Lower leg skin (tissue), 4 donors: ENCODE measurements around the gene TENM4. TPM values are rescaled to one million over a fixed set of nuclear protein-coding genes. Genes with fewer than 3 reads are reported as not detected.

Experiments
- DNase-seq, 2 donors: peaks; one replicate each; pipeline ENCODE4 v3.0.0-alpha.2; 2019; ENCODE audit warnings: low spot score in 2 of 2
- H3K4me3 ChIP-seq: fragments of 200-600 bp; sonication (generic); 2 replicates; pipeline ENCODE4 v1.5.1; 2017; ENCODE audit warnings: mild to moderate bottlenecking, low read depth; ENCODE audit not compliant: poor library complexity, severe bottlenecking
- POLR2A ChIP-seq, 2 donors: fragments of 450-650 bp; IDR thresholded peaks; one replicate each; pipeline ENCODE4 v1.6.1; 2016 to 2017; ENCODE audit warnings: antibody characterized with exemption in 2 of 2, mild to moderate bottlenecking in 1 of 2, moderate library complexity in 1 of 2
- WGBS, 2 donors: methylation state at CpG; one replicate each; pipeline ENCODE4 v1.1.5; 2018; 5-methylcytosine and 5-hydroxymethylcytosine counted together
- intact Hi-C: fragments of 100-400 bp; cut with DNase I; formaldehyde crosslinking; loops from one replicate; pipeline ENCODE4 v1.15.0; 2023; ENCODE audit warnings: low total_unique reads
- total RNA-seq, 4 donors: library from RNA; depleted of rRNA; stranded (reverse); fragments of >200 nt; gene quantifications; one replicate each; pipeline ENCODE4 v1.1.0, GENCODE V29; 2016
- TF ChIP-seq, protein P1 (sequence below), 3 donors: fragments of 450-650 bp; IDR thresholded peaks; one replicate each; pipeline ENCODE4 v1.5.1; 2016; ENCODE audit warnings: antibody characterized with exemption in 3 of 3, mild to moderate bottlenecking in 3 of 3, moderate library complexity in 2 of 3

Gene TENM4
- total RNA-seq, 4 donors from 2014 or later, result 34.4 to 41.1 (median 36.6) TPM

DNA sequence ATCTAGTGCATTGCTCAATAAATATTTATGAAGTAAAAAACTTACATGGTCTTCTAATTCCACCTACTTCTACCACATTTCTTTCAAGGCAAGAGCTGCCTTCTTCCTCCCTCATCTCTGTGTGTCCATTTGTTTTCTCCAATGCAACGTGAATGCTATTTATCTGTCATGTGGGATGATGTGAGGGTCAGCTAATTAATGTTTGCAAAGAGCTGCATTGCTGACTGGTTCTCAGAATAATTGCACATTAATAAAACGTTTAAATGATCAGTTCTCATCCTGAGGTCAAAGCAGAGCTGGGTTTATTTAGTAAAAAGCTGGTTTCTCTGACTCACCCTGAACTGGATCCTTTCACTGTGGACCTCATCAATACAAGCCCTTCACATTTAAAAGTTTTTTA, 8.7 kb downstream of the TENM4 start:
- intact Hi-C loops, result no loop called here
- 63 to 68% methylated on average over 2 of the region's 2 CpGs for WGBS, 2 donors

DNA sequence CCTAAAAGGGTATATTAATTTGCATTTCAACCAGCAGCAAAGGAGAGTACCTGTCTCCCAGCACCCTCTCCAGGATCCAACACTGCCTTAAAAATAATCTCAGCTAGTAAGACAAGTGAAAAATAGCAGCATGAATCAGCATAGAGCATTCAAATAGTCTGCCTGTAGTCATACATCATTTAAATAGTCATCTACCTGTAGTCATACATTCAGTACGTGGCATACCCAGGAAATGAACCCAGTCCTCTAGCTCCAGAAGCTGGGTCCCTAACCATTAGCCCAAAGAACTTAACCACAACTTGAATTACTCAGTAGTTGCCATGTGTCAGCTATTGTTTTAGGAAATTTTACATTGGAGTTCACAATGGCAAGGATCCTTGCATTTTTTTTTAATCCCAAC, 9.3 kb downstream of the TENM4 start:
- DNase-seq, result no peak
- intact Hi-C loops, result no loop called here
- TF ChIP-seq, protein P1, sequence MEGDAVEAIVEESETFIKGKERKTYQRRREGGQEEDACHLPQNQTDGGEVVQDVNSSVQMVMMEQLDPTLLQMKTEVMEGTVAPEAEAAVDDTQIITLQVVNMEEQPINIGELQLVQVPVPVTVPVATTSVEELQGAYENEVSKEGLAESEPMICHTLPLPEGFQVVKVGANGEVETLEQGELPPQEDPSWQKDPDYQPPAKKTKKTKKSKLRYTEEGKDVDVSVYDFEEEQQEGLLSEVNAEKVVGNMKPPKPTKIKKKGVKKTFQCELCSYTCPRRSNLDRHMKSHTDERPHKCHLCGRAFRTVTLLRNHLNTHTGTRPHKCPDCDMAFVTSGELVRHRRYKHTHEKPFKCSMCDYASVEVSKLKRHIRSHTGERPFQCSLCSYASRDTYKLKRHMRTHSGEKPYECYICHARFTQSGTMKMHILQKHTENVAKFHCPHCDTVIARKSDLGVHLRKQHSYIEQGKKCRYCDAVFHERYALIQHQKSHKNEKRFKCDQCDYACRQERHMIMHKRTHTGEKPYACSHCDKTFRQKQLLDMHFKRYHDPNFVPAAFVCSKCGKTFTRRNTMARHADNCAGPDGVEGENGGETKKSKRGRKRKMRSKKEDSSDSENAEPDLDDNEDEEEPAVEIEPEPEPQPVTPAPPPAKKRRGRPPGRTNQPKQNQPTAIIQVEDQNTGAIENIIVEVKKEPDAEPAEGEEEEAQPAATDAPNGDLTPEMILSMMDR (IDR thresholded peaks at IDR 0.05), result no peak
- no peak for TF ChIP-seq POLR2A (IDR thresholded peaks at IDR 0.05)
- 45 to 58% methylated on average over 1 of the region's 1 CpG for WGBS, 2 donors
- H3K4me3 ChIP-seq, result no peak overlapping the region

More for the DNA sequence above, 8.7 kb downstream of the TENM4 start:
- no peak for DNase-seq
- TF ChIP-seq, protein P1 (IDR thresholded peaks at IDR 0.05), result no peak
- TF ChIP-seq POLR2A (IDR thresholded peaks at IDR 0.05), result no peak
- no peak overlapping the region for H3K4me3 ChIP-seq

DNA sequence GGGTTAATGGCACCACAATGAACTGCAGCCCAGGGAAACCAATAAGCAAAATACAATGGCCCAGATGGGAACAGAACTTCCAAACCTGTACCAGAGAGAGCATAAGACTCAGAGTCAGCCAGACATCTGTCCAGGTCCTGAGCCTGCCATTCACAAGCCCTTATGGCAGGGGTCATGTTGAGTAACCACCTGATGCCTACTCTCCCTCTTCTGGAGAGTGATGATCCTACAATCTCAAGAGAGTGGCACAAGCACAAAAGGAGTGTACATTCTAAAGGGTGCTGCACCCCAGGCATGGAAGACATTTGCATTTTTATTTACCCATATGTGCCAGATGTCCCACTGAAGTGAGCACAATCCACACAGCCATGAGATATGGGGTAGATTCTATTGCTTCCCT, 10.6 kb downstream of the TENM4 start:
- TF ChIP-seq, protein P1 (IDR thresholded peaks at IDR 0.05), result no peak
- no peak for TF ChIP-seq POLR2A (IDR thresholded peaks at IDR 0.05)
- intact Hi-C loops, result no loop called here

DNA sequence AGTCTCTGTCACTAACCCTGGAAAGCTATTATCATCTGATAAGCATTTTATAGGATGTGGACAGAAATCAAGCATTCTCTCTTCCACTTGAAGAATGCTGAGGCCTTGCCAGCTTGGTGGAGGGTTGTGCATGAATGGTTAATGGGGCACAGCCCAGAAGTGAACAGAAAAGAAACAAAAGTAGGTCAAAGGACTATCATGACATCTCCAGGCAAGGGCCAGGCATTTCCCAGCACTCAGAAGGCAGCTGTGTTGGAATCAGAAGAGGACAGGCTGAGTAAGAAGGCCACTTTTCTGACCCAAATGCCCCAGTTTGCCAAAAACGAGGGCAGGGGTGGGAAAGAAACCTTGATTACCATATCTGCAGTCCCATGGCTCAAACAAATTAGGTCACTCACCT, 12.4 kb downstream of the TENM4 start:
- WGBS, 2 donors, result 5 to 17% methylated on average over 1 of the region's 1 CpG
- H3K4me3 ChIP-seq, result no peak overlapping the region
- intact Hi-C loops, result no loop called here
- no peak for DNase-seq
- TF ChIP-seq, protein P1 (IDR thresholded peaks at IDR 0.05), result no peak
- no peak for TF ChIP-seq POLR2A (IDR thresholded peaks at IDR 0.05)

More for the DNA sequence above, 10.6 kb downstream of the TENM4 start:
- H3K4me3 ChIP-seq, result no peak overlapping the region
- DNase-seq, result no peak

DNA sequence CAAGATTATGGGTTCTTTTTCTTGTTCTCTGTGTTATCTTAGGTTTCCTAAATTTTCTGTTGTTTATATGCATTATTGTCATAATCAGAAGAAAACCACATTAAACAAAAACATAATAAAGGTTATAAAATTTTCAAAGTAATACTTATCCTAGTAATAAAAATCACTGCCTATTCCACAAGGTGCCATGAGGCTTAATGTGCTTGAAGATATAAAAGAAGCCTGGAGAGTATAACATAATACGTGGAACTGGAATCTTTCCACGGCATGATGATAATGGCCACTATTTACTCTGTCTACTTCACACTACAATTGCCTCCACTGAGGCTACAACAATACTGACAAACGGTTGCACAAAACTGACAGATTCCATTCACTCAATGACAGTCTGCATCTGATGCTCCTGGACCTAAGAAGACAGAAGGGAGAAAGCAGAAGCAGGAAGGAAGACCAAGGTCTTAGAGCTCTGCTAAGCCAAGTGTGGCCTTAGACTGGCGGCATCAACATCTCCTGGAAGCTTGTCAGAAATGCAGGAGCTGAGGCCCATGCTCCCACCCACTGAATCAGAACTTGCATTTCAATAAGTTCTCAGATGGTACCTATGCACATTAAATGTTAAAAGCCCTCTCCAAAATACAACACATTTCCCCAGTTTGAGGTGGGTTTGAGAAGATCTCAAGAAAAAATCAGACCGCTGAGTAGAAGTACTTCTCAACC, 13.1 kb downstream of the TENM4 start:
- no peak for DNase-seq
- 87 to 92% methylated on average over 5 of the region's 5 CpGs for WGBS, 2 donors
- no peak overlapping the region for H3K4me3 ChIP-seq
- TF ChIP-seq, protein P1 (IDR thresholded peaks at IDR 0.05), result no peak
- no peak for TF ChIP-seq POLR2A (IDR thresholded peaks at IDR 0.05)
- intact Hi-C loops, result no loop called here

DNA sequence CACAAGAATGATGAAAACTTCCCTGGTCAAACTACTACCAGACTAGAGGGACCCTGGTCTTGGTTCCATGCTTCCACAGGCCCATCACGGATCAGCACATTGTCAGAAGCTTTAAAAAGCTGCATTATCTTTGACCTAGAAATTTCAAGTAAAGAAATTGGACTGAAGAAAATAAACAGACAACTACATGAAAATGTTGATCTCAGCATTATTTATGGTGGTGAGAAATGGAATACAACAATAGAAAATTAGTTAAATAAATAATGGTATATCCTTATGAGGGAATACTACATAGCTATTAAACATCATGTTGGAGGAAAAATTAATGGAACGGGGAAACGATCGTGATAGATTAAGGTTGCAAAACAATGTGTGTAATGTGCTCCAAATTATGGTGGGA, 13.7 kb downstream of the TENM4 start:
- H3K4me3 ChIP-seq, result no peak overlapping the region
- WGBS, 2 donors, result 94 to 97% methylated on average over 4 of the region's 4 CpGs
- intact Hi-C loops, result no loop called here
- TF ChIP-seq, protein P1 (IDR thresholded peaks at IDR 0.05), result no peak
- TF ChIP-seq POLR2A (IDR thresholded peaks at IDR 0.05), result no peak
- no peak for DNase-seq
